Measurements from ENCODE around the gene CCDC171.

DNA sequence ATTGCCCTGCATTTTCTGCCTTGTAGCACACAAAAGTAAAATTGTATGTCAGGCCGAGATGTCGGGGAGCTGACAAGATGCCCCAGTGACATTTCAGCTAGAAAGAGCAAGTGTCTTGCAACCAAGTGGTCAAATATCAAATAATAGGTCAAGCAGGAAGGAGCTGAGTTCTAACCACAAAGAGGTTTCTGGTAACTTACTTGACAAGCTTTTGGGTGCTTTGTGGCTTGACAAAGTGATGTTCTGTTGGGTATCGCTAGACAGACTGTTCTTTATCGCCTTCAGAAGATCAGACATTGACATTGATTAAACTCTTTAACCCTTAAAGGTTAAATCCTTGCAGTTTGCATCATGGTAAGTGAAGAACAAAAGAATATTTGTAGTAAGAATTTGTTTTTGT is 419.9 kb downstream of the CCDC171 start:
- TF ChIP-seq, protein P1, sequence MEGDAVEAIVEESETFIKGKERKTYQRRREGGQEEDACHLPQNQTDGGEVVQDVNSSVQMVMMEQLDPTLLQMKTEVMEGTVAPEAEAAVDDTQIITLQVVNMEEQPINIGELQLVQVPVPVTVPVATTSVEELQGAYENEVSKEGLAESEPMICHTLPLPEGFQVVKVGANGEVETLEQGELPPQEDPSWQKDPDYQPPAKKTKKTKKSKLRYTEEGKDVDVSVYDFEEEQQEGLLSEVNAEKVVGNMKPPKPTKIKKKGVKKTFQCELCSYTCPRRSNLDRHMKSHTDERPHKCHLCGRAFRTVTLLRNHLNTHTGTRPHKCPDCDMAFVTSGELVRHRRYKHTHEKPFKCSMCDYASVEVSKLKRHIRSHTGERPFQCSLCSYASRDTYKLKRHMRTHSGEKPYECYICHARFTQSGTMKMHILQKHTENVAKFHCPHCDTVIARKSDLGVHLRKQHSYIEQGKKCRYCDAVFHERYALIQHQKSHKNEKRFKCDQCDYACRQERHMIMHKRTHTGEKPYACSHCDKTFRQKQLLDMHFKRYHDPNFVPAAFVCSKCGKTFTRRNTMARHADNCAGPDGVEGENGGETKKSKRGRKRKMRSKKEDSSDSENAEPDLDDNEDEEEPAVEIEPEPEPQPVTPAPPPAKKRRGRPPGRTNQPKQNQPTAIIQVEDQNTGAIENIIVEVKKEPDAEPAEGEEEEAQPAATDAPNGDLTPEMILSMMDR (IDR thresholded peaks at IDR 0.05), result no peak
- TF ChIP-seq POLR2A (IDR thresholded peaks at IDR 0.05), result no peak
